Ammon's horn (tissue), 1 donor: ENCODE results near the gene NLGN3.

Experiments used
- DNase-seq: peaks from one replicate; pipeline ENCODE4 v3.0.0-alpha.2; 2016; ENCODE audit warnings: low spot score

The NLGN3 gene

GRCh38 chrX:71118032-71118984 lies 26.3 kb upstream of the NLGN3 start, which contains the start of gene MED12:
Gene MED12, plus strand, starts transcription at chrX:71118596. Its CDS starts 159 bp downstream, at chrX:71118755.
- peak; percentile 87 for DNase-seq

GRCh38 chrX:71118985-71119535 lies 25.6 kb upstream of the NLGN3 start:
- DNase-seq = peak; percentile 16

- DNase-seq = no peak
Observed at GRCh38 chrX:71128166-71128833, 16.3 kb upstream of the NLGN3 start.

GRCh38 chrX:71128915-71129765 lies 15.5 kb upstream of the NLGN3 start:
- DNase-seq = peak; percentile 78

GRCh38 chrX:71131510-71131909 lies 13.1 kb upstream of the NLGN3 start:
- DNase-seq = no peak

- no peak for DNase-seq
Observed at GRCh38 chrX:71140440-71140839, 4.2 kb upstream of the NLGN3 start.

GRCh38 chrX:71143508-71143907 lies 1.1 kb upstream of the NLGN3 start:
- peak; percentile 64 for DNase-seq

- DNase-seq = peak; percentile 49
Observed at GRCh38 chrX:71147496-71148277, 3.0 kb downstream of the NLGN3 start.

- DNase-seq = no peak
Observed at GRCh38 chrX:71148278-71148663, 3.6 kb downstream of the NLGN3 start.

- no peak for DNase-seq
Observed at GRCh38 chrX:71151366-71151765, 6.7 kb downstream of the NLGN3 start.

GRCh38 chrX:71154196-71154595 lies 9.6 kb downstream of the NLGN3 start:
- DNase-seq = no peak

- no peak for DNase-seq
Observed at GRCh38 chrX:71154641-71155040, 10.0 kb downstream of the NLGN3 start.

- DNase-seq = no peak
Observed at GRCh38 chrX:71158603-71159002, 14.0 kb downstream of the NLGN3 start.

- no peak for DNase-seq
Observed at GRCh38 chrX:71159335-71159734, 14.7 kb downstream of the NLGN3 start.

GRCh38 chrX:71160475-71160874 lies 15.8 kb downstream of the NLGN3 start:
- no peak for DNase-seq

- DNase-seq = no peak
Observed at GRCh38 chrX:71162981-71163380, 18.3 kb downstream of the NLGN3 start.

- no peak for DNase-seq
Observed at GRCh38 chrX:71164071-71164470, 19.4 kb downstream of the NLGN3 start.

GRCh38 chrX:71166461-71166860 lies 21.8 kb downstream of the NLGN3 start:
- DNase-seq = no peak

GRCh38 chrX:71167031-71167781 lies 22.6 kb downstream of the NLGN3 start:
- DNase-seq = no peak

GRCh38 chrX:71168134-71168533 lies 23.5 kb downstream of the NLGN3 start:
- no peak for DNase-seq
